Pancreas (tissue), 10 donors: ENCODE results near the gene BCR. TPM values are rescaled to one million over a fixed set of nuclear protein-coding genes. Genes with fewer than 3 reads are reported as not detected.

Experiments used
- ATAC-seq, 4 donors: fragments of 200-7000 bp; cut with Tn5 transposase; one replicate each; pipeline versions ENCODE4 v1.8.0 to v1.9.1; 2020; ENCODE audit warnings: mild to moderate bottlenecking in 4 of 4, moderate library complexity in 4 of 4
- DNase-seq, 6 donors: peaks; one replicate each; pipeline ENCODE4 v3.0.0-alpha.2; 2020
- FAIRE-seq: peaks from 2 replicates; lab custom pipeline; 2012; peaks lifted over from hg19 to GRCh38; lab: Jason Lieb, UNC
- H3K27ac ChIP-seq, 4 donors: fragments of 200-600 bp; sonication (generic); 1 replicate in 3 of 4; 2 replicates in 1 of 4; pipeline versions ENCODE4 v1.5.0 to v1.8.0; 2020
- H3K27me3 ChIP-seq, 4 donors: fragments of 200-600 bp; one replicate each; pipeline ENCODE4 v1.8.0; 2021
- H3K36me3 ChIP-seq, 3 donors: fragments of 200-600 bp; sonication (generic) in 1 of 3; one replicate each; pipeline versions ENCODE4 v1.5.0 to v1.8.0; 2020 to 2021
- H3K4me1 ChIP-seq, 3 donors: fragments of 200-600 bp; one replicate each; pipeline ENCODE4 v1.8.0; 2021
- H3K4me3 ChIP-seq, 4 donors: fragments of 200-600 bp; sonication (generic) in 2 of 4; one replicate each; pipeline versions ENCODE4 v1.5.0 to v1.8.0; 2020 to 2021
- H3K9me3 ChIP-seq, 4 donors: fragments of 200-600 bp; one replicate each; pipeline ENCODE4 v1.8.0; 2021
- WGBS, 2 donors: extraction: QIAGEN DNeasy Blood & Tissue Kit; methylation state at CpG; one replicate each; pipeline ENCODE4 v1.1.7; 2013; 5-methylcytosine and 5-hydroxymethylcytosine counted together
- intact Hi-C, 3 donors: fragments of 100-400 bp; cut with DNase I; formaldehyde crosslinking; loops; one replicate each; pipeline versions ENCODE4 v1.11.1 to v1.14.2; 2022
- polyA plus RNA-seq, 2 donors: library from polyadenylated mRNA; stranded (reverse); fragments of 200-250 nt; gene quantifications; one replicate each; pipeline ENCODE4 v1.2.3, GENCODE V29; 2013
- total RNA-seq, 6 donors: library from RNA; stranded (reverse); fragmentation: NEBNext Ultra II Directional in 4 of 6; extraction: Animal tissue kit (Norgen Biotek cat#: 25700) in 4 of 6; gene quantifications; one replicate each; pipeline versions ENCODE4 v1.2.1 to v1.2.4, GENCODE V29; 2021 to 2023
- TF ChIP-seq, protein P1 (sequence below), 4 donors: fragments of 200-600 bp; sonication (generic) in 3 of 4; IDR thresholded peaks; one replicate each; pipeline versions ENCODE4 v1.5.0 to v1.8.0; 2021; ENCODE audit warnings: antibody characterized with exemption in 4 of 4
- donor health status: healthy with polysubstance abuse.
- donor health status: DM: no; HTN: no; CAD: no; lungs with moderate emphysema.
- donor health status: DM: no; HTN: no; CAD: no.
- donor health status: control.
- donor health status: control.
- donor health status: Bipolar disorder and iron deficiency.
- donor health status: DM: yes; HTN: yes; CAD: no.
- donor health status: DM: no; HTN: no; CAD: no.
- donor health status: DM: no; HTN: no; CAD: no.
- donor health status: DM: yes; HTN: yes; CAD: no.

The BCR gene
- total and polyA plus RNA-seq, 8 donors, result 15.5 to 35.9 (median 18.1) TPM

DNA sequence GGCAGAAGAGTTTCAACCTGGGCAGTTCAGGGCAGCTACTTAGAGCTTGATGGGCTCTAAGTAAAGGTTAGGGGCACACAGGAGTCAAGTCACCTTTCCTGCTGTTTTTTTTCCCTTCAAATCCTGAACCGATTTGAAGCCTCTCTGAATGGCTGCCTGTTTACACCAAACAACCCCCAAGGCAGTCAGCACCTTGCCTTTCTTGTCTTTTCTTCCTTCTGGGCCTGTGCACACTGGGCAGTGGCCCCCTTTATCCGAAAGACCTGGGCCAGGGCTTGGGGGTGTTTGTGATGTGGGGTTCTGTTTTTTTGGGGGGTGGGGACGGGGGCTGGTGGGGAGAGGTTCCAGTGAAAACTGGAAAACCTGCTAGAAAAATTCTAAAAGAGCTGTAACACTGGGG lies 42.8 kb upstream of the BCR start:
- DNase-seq, result no peak
- Histone ChIP-seq H3K27me3 (no peaks in the 10 kb centered on the region), H3K4me3 (no peak overlapping the region), H3K4me1 (peaks cover 0 to 9% (median 4%) of the 10 kb centered on the region in 3 donors), H3K36me3 (no peaks in the 10 kb centered on the region), H3K9me3 (no peaks in the 10 kb centered on the region), H3K27ac (no peak overlapping the region)
- ATAC-seq, result no peak
- TF ChIP-seq, protein P1, sequence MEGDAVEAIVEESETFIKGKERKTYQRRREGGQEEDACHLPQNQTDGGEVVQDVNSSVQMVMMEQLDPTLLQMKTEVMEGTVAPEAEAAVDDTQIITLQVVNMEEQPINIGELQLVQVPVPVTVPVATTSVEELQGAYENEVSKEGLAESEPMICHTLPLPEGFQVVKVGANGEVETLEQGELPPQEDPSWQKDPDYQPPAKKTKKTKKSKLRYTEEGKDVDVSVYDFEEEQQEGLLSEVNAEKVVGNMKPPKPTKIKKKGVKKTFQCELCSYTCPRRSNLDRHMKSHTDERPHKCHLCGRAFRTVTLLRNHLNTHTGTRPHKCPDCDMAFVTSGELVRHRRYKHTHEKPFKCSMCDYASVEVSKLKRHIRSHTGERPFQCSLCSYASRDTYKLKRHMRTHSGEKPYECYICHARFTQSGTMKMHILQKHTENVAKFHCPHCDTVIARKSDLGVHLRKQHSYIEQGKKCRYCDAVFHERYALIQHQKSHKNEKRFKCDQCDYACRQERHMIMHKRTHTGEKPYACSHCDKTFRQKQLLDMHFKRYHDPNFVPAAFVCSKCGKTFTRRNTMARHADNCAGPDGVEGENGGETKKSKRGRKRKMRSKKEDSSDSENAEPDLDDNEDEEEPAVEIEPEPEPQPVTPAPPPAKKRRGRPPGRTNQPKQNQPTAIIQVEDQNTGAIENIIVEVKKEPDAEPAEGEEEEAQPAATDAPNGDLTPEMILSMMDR (IDR thresholded peaks at IDR 0.05), result no peak
- WGBS, 2 donors, result 62 to 69% methylated on average over 3 of the region's 3 CpGs
- no peak for FAIRE-seq
- intact Hi-C loops, result no loop called here

DNA sequence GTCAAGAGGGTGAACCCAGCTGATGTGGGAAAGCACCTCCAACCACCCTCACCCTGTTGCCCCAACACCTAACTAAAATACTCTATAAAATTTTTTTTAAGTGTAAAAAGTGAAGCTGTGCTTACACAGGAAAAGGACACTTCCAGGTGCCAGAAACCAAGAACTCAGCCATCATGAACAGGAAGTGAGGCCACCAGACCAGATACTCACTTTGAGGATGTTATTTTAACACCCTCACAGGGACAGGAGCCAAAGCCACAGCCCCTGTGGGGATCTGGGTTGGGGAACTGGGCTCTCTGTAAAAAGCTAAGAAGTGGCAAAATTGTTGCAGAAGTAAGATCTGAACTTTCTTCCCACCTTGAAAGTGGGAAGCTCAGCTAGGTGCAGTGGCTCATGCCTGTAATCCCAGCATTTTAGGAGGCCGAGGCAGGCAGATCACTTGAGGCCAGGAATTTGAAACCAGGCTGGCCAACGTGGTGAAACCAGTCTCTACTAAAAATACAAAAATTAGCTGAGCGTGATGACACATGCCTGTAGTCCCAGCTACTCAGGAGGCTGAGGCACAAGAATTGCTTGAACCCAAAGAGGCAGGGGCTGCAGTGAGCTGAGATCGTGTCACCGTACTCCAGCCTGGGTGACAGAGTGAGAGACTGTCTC lies 42.3 kb upstream of the BCR start:
- Histone ChIP-seq H3K4me1 (peaks cover 0 to 11% (median 6%) of the 10 kb centered on the region in 3 donors), H3K4me3 (no peak overlapping the region), H3K27me3 (no peaks in the 10 kb centered on the region), H3K36me3 (no peaks in the 10 kb centered on the region), H3K9me3 (no peaks in the 10 kb centered on the region), H3K27ac (no peak overlapping the region)
- no peak for ATAC-seq
- intact Hi-C loops, result no loop called here
- no peak for DNase-seq
- 71 to 79% methylated on average over 5 of the region's 5 CpGs for WGBS, 2 donors
- FAIRE-seq, result no peak
- TF ChIP-seq, protein P1 (IDR thresholded peaks at IDR 0.05), result no peak

DNA sequence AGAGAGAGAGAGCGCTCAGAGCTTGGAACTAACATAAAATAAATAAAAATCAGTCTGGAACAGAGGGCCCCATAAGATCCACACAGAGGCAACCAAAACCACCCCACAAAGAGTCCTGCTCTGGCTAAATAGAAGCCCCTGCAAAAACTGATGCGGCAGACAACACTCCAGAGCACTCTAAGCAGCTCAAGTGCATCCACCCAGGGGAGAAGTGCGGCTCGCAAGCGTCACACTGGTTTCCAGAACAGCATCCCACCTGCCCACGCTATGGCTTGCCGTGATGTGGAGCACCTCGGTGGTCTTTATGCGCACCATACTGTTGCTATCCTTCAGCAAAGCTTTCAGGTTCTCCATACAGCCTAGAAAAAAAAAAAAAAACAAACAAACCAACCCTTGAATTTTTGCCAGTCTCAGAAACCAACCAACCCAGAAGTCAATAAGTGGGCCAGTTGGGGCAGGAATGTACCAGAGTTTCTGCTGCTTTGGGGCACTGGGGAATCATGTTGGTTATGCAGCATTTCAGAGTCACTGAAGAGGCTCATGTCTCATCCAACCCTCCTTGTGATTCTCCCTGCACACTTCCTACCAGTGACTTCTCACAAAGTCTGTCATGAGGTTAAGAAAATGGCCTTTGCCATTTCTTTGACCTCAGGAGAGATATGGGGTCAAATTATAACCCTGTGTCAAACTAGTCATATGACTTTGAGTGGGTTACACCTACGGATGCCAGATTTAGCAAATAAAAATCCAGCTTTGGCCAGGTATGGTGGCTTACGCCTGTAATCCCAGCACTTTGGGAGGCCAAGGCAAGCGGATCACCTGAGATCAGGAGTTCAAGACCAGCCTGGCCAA lies 41.5 kb upstream of the BCR start:
- DNase-seq, result no peak
- H3K4me3 ChIP-seq, result no peak overlapping the region
- H3K27ac ChIP-seq, result no peak overlapping the region
- FAIRE-seq, result no peak
- no peaks in the 10 kb centered on the region for H3K36me3 ChIP-seq
- ATAC-seq, result no peak
- H3K4me1 ChIP-seq, result peaks cover 0 to 11% (median 6%) of the 10 kb centered on the region in 3 donors
- WGBS, 2 donors, result 85 to 91% methylated on average over 12 of the region's 12 CpGs
- no peaks in the 10 kb centered on the region for H3K9me3 ChIP-seq
- no peaks in the 10 kb centered on the region for H3K27me3 ChIP-seq
- intact Hi-C loops, result no loop called here
- TF ChIP-seq, protein P1 (IDR thresholded peaks at IDR 0.05), result no peak

DNA sequence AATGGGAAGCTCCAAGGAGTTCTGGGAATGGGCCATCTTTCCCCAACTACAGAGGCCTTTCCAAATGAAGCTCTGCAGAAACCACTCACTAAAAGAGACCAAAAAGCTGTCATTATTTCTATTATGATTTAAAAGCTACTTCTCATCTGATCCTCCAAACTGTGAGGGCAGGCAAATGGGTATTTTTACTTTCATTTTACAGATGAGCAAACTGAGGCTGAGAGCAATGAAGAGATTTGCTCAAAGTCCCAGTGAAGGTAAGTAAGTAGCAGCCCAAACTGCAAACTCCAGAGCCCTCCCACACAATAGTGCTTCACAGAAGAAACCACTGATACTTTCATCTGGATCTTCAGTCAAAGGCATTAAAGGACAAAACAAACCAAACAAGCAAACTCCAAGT lies 39.9 kb upstream of the BCR start:
- TF ChIP-seq, protein P1 (IDR thresholded peaks at IDR 0.05), result no peak
- no peak overlapping the region for H3K27ac ChIP-seq
- H3K27me3 ChIP-seq, result no peaks in the 10 kb centered on the region
- H3K9me3 ChIP-seq, result no peaks in the 10 kb centered on the region
- H3K36me3 ChIP-seq, result no peaks in the 10 kb centered on the region
- peaks cover 0 to 11% (median 6%) of the 10 kb centered on the region in 3 donors for H3K4me1 ChIP-seq
- no peak for ATAC-seq
- FAIRE-seq, result no peak
- no peak for DNase-seq
- intact Hi-C loops, result no loop called here
- H3K4me3 ChIP-seq, result no peak overlapping the region
